GM12873 (cell line): ENCODE results near the gene AHRR.

Experiments
- TF ChIP-seq, protein P1 (sequence below): IDR thresholded peaks from 2 replicates; pipeline ENCODE4 v1.5.1; 2012; ENCODE audit warnings: low read depth, mild to moderate bottlenecking, moderate library complexity, low read length, control low read depth; ENCODE audit not compliant: insufficient read depth; ENCODE audit errors: missing control alignments

The AHRR gene

DNA sequence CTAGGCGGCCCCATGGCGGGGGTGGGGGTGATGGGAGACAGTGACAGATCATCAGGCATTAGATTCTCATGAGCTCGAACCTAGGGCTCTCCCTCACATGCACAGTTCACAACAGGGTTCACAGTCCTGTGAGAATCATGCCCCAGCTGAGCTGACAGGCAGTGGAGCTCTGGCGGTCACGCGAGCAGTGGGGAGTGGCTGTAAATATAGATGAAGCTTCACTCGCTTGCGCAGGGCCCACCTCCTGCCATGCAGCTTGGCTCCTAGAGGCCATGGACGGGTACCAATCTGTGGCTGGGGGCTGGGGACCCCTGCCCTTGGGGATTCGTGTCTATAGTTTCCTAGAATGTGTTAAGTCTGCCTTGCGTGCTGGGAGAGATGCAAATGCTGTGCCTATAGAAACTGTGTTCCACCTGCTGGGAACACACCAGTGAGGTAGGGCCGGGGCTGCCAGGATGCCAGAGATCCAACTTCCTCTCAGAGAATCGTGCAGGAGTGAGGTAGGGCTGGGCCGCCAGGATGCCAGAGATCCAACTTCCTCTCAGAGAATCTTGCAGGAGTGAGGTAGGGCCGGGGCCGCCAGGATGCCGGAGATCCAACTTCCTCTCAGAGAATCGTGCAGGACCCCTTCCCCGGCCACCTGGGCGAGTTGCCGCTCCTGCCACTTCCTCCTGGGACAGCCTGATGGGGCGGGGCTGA lies 107.4 kb downstream of the AHRR start:
- TF ChIP-seq, protein P1, sequence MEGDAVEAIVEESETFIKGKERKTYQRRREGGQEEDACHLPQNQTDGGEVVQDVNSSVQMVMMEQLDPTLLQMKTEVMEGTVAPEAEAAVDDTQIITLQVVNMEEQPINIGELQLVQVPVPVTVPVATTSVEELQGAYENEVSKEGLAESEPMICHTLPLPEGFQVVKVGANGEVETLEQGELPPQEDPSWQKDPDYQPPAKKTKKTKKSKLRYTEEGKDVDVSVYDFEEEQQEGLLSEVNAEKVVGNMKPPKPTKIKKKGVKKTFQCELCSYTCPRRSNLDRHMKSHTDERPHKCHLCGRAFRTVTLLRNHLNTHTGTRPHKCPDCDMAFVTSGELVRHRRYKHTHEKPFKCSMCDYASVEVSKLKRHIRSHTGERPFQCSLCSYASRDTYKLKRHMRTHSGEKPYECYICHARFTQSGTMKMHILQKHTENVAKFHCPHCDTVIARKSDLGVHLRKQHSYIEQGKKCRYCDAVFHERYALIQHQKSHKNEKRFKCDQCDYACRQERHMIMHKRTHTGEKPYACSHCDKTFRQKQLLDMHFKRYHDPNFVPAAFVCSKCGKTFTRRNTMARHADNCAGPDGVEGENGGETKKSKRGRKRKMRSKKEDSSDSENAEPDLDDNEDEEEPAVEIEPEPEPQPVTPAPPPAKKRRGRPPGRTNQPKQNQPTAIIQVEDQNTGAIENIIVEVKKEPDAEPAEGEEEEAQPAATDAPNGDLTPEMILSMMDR: no peak

DNA sequence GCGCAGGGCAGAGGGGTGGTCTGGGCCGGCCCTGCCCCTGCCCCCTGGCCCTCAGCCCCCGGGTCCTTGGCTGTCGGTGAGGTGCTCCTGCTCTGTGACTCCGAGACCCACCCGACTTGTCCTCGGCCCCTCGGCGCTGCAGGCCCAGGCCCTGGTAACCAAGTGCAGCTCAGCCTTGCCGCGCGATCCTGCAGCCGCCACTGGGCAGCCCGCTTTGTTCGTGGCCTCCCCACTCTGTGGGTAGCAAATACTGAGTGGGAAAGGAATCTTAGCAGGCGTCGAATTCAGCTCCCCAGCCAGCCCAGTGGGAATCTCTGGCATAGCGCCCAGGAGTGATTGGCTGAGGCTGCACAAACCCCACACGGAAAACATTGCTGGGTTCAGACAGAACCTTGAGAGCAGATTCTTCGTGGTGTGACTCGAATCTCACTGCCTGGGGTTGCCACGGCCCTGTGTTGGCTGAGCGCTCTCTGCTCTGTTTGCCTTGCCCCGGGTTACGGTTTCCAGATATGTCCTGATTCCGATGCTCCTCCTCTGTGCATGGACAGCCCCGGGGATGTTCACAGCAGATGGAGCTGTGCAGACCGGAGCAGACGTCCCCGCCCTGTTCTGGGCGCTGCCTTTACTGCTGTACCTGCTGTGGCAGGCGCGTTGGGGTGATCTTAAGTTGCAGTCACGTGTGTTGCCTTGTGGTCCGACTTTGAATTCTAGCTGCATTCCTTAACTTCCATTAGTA lies 108.1 kb downstream of the AHRR start:
- TF ChIP-seq, protein P1: no peak

GRCh38 chr5:430214-430925 lies 108.9 kb downstream of the AHRR start:
- TF ChIP-seq, protein P1: no peak

- TF ChIP-seq, protein P1: peak; percentile 79
Measured at GRCh38 chr5:431001-431710, 109.6 kb downstream of the AHRR start.

GRCh38 chr5:431711-432050 lies 110.2 kb downstream of the AHRR start:
- TF ChIP-seq, protein P1: no peak

- TF ChIP-seq, protein P1: no peak
Measured at GRCh38 chr5:432201-432927, 110.8 kb downstream of the AHRR start.
